ENCODE measurements around the gene ICE1.

Gene ICE1

GRCh38 chr5:5534333-5534732 is 111.9 kb downstream of the ICE1 start:
- no peak for TF ChIP-seq REST (IDR thresholded peaks at IDR 0.05; ENCODE audit: insufficient replicate concordance, low read depth)
- no peak for TF ChIP-seq CTCF (IDR thresholded peaks at IDR 0.05; ENCODE audit: insufficient read depth, low read length)
- TF ChIP-seq GABPA (IDR thresholded peaks at IDR 0.05; ENCODE audit: low read depth) = no peak
- TF ChIP-seq POLR2AphosphoS5 (IDR thresholded peaks at IDR 0.05; ENCODE audit: low read depth) = no peak
- TF ChIP-seq SPI1 (IDR thresholded peaks at IDR 0.05; ENCODE audit: borderline replicate concordance, low read depth) = no peak
- Histone ChIP-seq H3K4me3 (replicated peaks; ENCODE audit: insufficient read depth, low read length) (no peak overlapping the region), H3K27me3 (ENCODE audit: insufficient read depth, poor library complexity, severe bottlenecking) (no peaks in the 10 kb centered on the region), H3K27ac (replicated peaks) (no peak overlapping the region)
- no peak for DNase-seq (ENCODE audit: low read depth in 1 of 2, low spot score in 1 of 2)

GRCh38 chr5:5536871-5537270 is 114.4 kb downstream of the ICE1 start:
- H3K4me3 ChIP-seq (replicated peaks; ENCODE audit: insufficient read depth, low read length) = no peak overlapping the region
- H3K27me3 ChIP-seq (ENCODE audit: insufficient read depth, poor library complexity, severe bottlenecking) = no peaks in the 10 kb centered on the region
- TF ChIP-seq GABPA (IDR thresholded peaks at IDR 0.05; ENCODE audit: low read depth) (no peak), POLR2AphosphoS5 (IDR thresholded peaks at IDR 0.05; ENCODE audit: low read depth) (no peak), CTCF (IDR thresholded peaks at IDR 0.05; ENCODE audit: insufficient read depth, low read length) (no peak), REST (IDR thresholded peaks at IDR 0.05; ENCODE audit: insufficient replicate concordance, low read depth) (no peak), SPI1 (IDR thresholded peaks at IDR 0.05; ENCODE audit: borderline replicate concordance, low read depth) (no peak)
- DNase-seq (ENCODE audit: low read depth in 1 of 2, low spot score in 1 of 2) = no peak
- no peak overlapping the region for H3K27ac ChIP-seq (replicated peaks)

- Histone ChIP-seq H3K27ac (replicated peaks) (no peak overlapping the region), H3K4me3 (replicated peaks; ENCODE audit: insufficient read depth, low read length) (no peak overlapping the region), H3K27me3 (ENCODE audit: insufficient read depth, poor library complexity, severe bottlenecking) (no peaks in the 10 kb centered on the region)
- TF ChIP-seq CTCF (IDR thresholded peaks at IDR 0.05; ENCODE audit: insufficient read depth, low read length) = no peak
- no peak for TF ChIP-seq GABPA (IDR thresholded peaks at IDR 0.05; ENCODE audit: low read depth)
- no peak for TF ChIP-seq POLR2AphosphoS5 (IDR thresholded peaks at IDR 0.05; ENCODE audit: low read depth)
- no peak for TF ChIP-seq SPI1 (IDR thresholded peaks at IDR 0.05; ENCODE audit: borderline replicate concordance, low read depth)
- no peak for TF ChIP-seq REST (IDR thresholded peaks at IDR 0.05; ENCODE audit: insufficient replicate concordance, low read depth)
- no peak for DNase-seq (ENCODE audit: low read depth in 1 of 2, low spot score in 1 of 2)
These were observed 114.9 kb downstream of the ICE1 start for GRCh38 chr5:5537426-5537825.

Measured in HL-60 (cell line).